ENCODE measurements around the gene PTPN5. TPM values are rescaled to one million over a fixed set of nuclear protein-coding genes. Genes with fewer than 3 reads are reported as not detected.

Gene PTPN5
- total RNA-seq, 1 experiment from 2014 or later: 1.4 TPM

DNA sequence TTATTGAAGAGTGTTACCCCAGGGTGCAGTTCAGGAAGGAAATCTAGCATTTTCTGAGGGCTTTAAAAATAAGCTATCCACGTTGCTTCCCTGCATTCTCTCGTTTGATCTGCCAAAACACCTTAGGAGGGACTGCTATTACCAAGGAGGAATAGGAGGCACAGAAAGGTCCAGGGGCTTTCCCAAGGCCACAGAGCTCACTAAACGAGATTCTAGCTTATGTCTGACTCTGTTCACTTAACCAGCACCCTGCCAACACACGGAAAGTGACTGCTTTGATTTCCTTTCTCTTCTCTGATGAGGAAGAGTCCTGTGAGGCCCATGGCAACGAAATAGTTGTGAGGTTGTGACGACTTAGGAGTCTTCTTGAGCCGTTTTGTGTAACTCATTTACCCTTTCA lies 3.4 kb upstream of the PTPN5 start:
- no peak overlapping the region for H2BK20ac ChIP-seq (ENCODE audit: low read depth, low read length, poor library complexity, severe bottlenecking)
- no peak overlapping the region for H2BK12ac ChIP-seq (ENCODE audit: insufficient read length, low read depth, low read length)
- H3K18ac ChIP-seq (ENCODE audit: insufficient read length, low read depth, low read length): no peak overlapping the region
- no peak overlapping the region for H3K56ac ChIP-seq (ENCODE audit: insufficient read length, low read depth, low read length)
- H4K5ac ChIP-seq (ENCODE audit: insufficient read length, low read depth, low read length): no peak overlapping the region
- DNase-seq: no peak
- H3K79me1 ChIP-seq (ENCODE audit: insufficient read depth, low read depth, low read length, poor library complexity, severe bottlenecking): no peaks in the 10 kb centered on the region
- no peak overlapping the region for H3K14ac ChIP-seq (ENCODE audit: insufficient read depth, low read length)
- Mint-ChIP-seq H3K4me1 (peaks cover 7 to 19% of the 10 kb centered on the region in 2 experiments; a peak in 3 of 4 replicates), H3K27ac (no peak overlapping the region), H3K4me3 (no peak overlapping the region), H3K36me3 (ENCODE audit: insufficient read depth in 1 of 3, low read depth in 3 of 3) (no peaks in the 10 kb centered on the region; a peak in 1 of 7 replicates), H3K9me3 (no peaks in the 10 kb centered on the region), H3K27me3 (ENCODE audit: low read depth) (peaks cover 75% of the 10 kb centered on the region)
- H3K4me1 ChIP-seq (ENCODE audit: insufficient read depth, low read length): no peaks in the 10 kb centered on the region
- H3T11ph ChIP-seq (ENCODE audit: low read length): no peak overlapping the region
- no peaks in the 10 kb centered on the region for H3K79me2 ChIP-seq (ENCODE audit: insufficient read depth, low read length)
- H2AFZ ChIP-seq (ENCODE audit: low read length): no peak overlapping the region
- no peak overlapping the region for H3K27ac ChIP-seq (ENCODE audit: insufficient read length, low read depth, low read length)
- H3K9ac ChIP-seq (ENCODE audit: extremely low read depth, insufficient read length, low read length): no peak overlapping the region
- H2BK5ac ChIP-seq (ENCODE audit: insufficient read length, low read length): no peak overlapping the region
- no peaks in the 10 kb centered on the region for H4K20me1 ChIP-seq (ENCODE audit: control insufficient read depth, insufficient read depth, insufficient read length)
- no CpG with 5 or more reads among the region's 7 CpGs for WGBS (ENCODE audit: extremely low coverage, insufficient read length, low lambda C conversion rate)
- TF ChIP-seq, protein P1, sequence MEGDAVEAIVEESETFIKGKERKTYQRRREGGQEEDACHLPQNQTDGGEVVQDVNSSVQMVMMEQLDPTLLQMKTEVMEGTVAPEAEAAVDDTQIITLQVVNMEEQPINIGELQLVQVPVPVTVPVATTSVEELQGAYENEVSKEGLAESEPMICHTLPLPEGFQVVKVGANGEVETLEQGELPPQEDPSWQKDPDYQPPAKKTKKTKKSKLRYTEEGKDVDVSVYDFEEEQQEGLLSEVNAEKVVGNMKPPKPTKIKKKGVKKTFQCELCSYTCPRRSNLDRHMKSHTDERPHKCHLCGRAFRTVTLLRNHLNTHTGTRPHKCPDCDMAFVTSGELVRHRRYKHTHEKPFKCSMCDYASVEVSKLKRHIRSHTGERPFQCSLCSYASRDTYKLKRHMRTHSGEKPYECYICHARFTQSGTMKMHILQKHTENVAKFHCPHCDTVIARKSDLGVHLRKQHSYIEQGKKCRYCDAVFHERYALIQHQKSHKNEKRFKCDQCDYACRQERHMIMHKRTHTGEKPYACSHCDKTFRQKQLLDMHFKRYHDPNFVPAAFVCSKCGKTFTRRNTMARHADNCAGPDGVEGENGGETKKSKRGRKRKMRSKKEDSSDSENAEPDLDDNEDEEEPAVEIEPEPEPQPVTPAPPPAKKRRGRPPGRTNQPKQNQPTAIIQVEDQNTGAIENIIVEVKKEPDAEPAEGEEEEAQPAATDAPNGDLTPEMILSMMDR (conservative IDR thresholded peaks at IDR 0.05): no peak
- no peak overlapping the region for H3K4me2 ChIP-seq (ENCODE audit: insufficient read depth, insufficient read length, low read length)
- peaks cover 14% of the 10 kb centered on the region for H3K23me2 ChIP-seq (ENCODE audit: insufficient read length, low read depth, low read length, poor library complexity, severe bottlenecking)
- H2AK5ac ChIP-seq (ENCODE audit: insufficient read length, low read length): no peak overlapping the region
- no peak overlapping the region for H4K8ac ChIP-seq (replicated peaks; ENCODE audit: insufficient read length, low read depth, low read length)
- no peak overlapping the region for H4K91ac ChIP-seq (ENCODE audit: insufficient read length, low read depth, low read length)
- H3K4ac ChIP-seq (ENCODE audit: low read depth, low read length): no peak overlapping the region
- no peak overlapping the region for H2BK120ac ChIP-seq (ENCODE audit: low read depth, low read length, poor library complexity, severe bottlenecking)
- peaks cover 9% of the 10 kb centered on the region; the same call in 1 of the 2 replicates for H3K27me3 ChIP-seq (ENCODE audit: insufficient read depth, low read length)
- no peaks in the 10 kb centered on the region for H3K9me3 ChIP-seq (ENCODE audit: control insufficient read depth, low read depth, low read length)
- H2BK15ac ChIP-seq (ENCODE audit: low read depth, low read length): no peak overlapping the region
- H3K23ac ChIP-seq (ENCODE audit: insufficient read length, low read depth, low read length): no peak overlapping the region

Measured in H9 (cell line).